Esophagus squamous epithelium (tissue), 5 donors: ENCODE data around the gene MID2. TPM values are rescaled to one million over a fixed set of nuclear protein-coding genes. Genes with fewer than 3 reads are reported as not detected.

Experiments used
- DNase-seq: peaks from one replicate; lab custom pipeline; 2025; lab: John Stamatoyannopoulos, UW
- H3K27ac ChIP-seq, 4 donors: fragments of 200-600 bp; sonication (generic); one replicate each; pipeline ENCODE4 v1.5.1; 2016 to 2019; ENCODE audit warnings: mild to moderate bottlenecking in 1 of 4
- H3K27me3 ChIP-seq, 4 donors: fragments of 200-600 bp; sonication (generic); 1 replicate in 3 of 4; 2 replicates in 1 of 4; pipeline versions ENCODE4 v1.5.1 to v1.6.0; 2017 to 2021; ENCODE audit warnings: antibody characterized with exemption in 1 of 4
- H3K36me3 ChIP-seq, 3 donors: fragments of 200-600 bp; sonication (generic); one replicate each; pipeline ENCODE4 v1.5.1; 2016 to 2019
- H3K4me1 ChIP-seq, 3 donors: fragments of 200-600 bp; sonication (generic); one replicate each; pipeline ENCODE4 v1.5.1; 2017 to 2019
- H3K4me3 ChIP-seq, 4 donors: fragments of 200-600 bp; sonication (generic); 1 replicate in 3 of 4; 2 replicates in 1 of 4; pipeline ENCODE4 v1.5.1; 2016 to 2019; ENCODE audit warnings: mild to moderate bottlenecking in 2 of 4, moderate library complexity in 1 of 4
- H3K9me3 ChIP-seq, 3 donors: fragments of 200-600 bp; sonication (generic); one replicate each; pipeline ENCODE4 v1.5.1; 2016 to 2019
- POLR2A ChIP-seq, 4 donors: fragments of 450-650 bp; IDR thresholded peaks; one replicate each; pipeline ENCODE4 v1.6.1; 2017; ENCODE audit warnings: antibody characterized with exemption in 4 of 4, mild to moderate bottlenecking in 4 of 4, moderate library complexity in 3 of 4
- WGBS, 2 donors: methylation state at CpG; one replicate each; pipeline ENCODE4 v1.1.5; 2018; 5-methylcytosine and 5-hydroxymethylcytosine counted together
- intact Hi-C: fragments of 100-400 bp; cut with DNase I; formaldehyde crosslinking; loops from one replicate; pipeline ENCODE4 v1.15.0; 2022
- total RNA-seq, 4 donors: library from RNA; depleted of rRNA; stranded (reverse); fragments of >200 nt; gene quantifications; one replicate each; pipeline ENCODE4 v1.1.0, GENCODE V29; 2016
- TF ChIP-seq, protein P1 (sequence below), 6 experiments: fragments of 450-650 bp in 4 of 6; fragments of 200-600 bp in 2 of 6; sonication (generic) in 2 of 6; IDR thresholded peaks; one replicate each; pipeline ENCODE4 v1.5.1; 2016 to 2019; ENCODE audit warnings: antibody characterized with exemption in 6 of 6, mild to moderate bottlenecking in 4 of 6, moderate library complexity in 4 of 6
- donor health status: DM: yes; HTN: yes; CAD: no.

Gene MID2
- total RNA-seq, 4 donors from 2014 or later: 14.4 to 24.4 (median 17.7) TPM

DNA sequence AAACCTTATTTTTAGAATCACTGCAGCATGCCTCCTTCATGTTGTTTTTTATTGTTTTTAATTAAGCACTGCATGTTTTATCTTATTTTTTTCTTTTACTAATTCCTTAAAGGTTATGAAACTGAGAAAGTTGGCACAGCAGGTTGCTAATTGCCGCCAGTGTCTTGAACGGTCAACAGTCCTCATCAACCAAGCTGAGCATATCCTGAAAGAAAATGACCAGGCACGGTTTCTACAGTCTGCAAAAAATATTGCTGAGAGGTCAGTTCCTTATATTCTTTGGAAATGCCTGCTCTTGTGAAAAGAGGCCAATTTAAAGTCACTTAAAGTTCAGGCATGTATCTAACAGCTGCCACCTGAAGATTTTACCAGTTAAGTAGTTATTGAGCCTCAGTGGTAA lies 79.7 kb downstream of the MID2 start:
- TF ChIP-seq, protein P1, sequence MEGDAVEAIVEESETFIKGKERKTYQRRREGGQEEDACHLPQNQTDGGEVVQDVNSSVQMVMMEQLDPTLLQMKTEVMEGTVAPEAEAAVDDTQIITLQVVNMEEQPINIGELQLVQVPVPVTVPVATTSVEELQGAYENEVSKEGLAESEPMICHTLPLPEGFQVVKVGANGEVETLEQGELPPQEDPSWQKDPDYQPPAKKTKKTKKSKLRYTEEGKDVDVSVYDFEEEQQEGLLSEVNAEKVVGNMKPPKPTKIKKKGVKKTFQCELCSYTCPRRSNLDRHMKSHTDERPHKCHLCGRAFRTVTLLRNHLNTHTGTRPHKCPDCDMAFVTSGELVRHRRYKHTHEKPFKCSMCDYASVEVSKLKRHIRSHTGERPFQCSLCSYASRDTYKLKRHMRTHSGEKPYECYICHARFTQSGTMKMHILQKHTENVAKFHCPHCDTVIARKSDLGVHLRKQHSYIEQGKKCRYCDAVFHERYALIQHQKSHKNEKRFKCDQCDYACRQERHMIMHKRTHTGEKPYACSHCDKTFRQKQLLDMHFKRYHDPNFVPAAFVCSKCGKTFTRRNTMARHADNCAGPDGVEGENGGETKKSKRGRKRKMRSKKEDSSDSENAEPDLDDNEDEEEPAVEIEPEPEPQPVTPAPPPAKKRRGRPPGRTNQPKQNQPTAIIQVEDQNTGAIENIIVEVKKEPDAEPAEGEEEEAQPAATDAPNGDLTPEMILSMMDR (IDR thresholded peaks at IDR 0.05): no peak
- no peak for TF ChIP-seq POLR2A (IDR thresholded peaks at IDR 0.05)
- Histone ChIP-seq H3K27ac (no peak overlapping the region), H3K4me3 (no peak overlapping the region), H3K36me3 (peaks cover 0 to 32% (median 0%) of the 10 kb centered on the region in 3 donors), H3K4me1 (no peaks in the 10 kb centered on the region), H3K27me3 (no peaks in the 10 kb centered on the region), H3K9me3 (no peaks in the 10 kb centered on the region)
- 78 to 93% methylated on average over 3 of the region's 3 CpGs for WGBS, 2 donors
- intact Hi-C loops: no loop called here
- no peak for DNase-seq

DNA sequence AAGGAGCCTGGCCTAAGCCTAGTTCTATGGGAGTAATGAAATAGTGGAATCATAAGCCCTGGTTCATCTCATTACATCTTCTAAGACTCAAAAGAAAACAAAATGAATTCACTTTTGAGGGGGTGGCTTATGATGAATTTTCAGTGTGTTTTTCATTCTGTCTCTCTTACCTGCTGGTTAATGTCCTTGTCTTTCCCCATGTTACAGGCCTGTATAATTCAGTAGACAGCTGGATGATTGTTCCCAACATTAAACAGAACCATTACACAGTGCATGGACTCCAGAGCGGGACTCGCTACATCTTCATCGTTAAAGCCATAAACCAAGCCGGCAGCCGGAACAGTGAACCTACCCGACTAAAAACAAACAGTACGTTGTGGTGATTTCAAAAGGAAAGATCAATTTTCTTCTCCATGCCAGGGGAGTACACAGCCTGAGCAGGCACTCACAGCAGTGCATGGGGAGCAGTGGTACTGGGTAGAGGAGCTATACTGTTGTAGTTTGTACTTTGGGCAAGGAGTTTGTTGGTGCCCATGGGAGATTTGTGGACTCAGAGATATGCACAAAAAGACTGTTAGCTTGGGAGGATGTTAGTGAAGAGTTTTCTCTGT lies 98.6 kb downstream of the MID2 start:
- intact Hi-C loops: no loop called here
- H3K36me3 ChIP-seq: peaks cover 0 to 54% (median 0%) of the 10 kb centered on the region in 3 donors
- 77% methylated on average over 7 of the region's 7 CpGs; no CpG with 5 or more reads in 1 of the 2 donors for WGBS, 2 donors

GRCh38 chrX:107934262-107934661 lies 108.6 kb downstream of the MID2 start:
- 80 to 89% methylated on average over 1 of the region's 1 CpG for WGBS, 2 donors
- H3K27me3 ChIP-seq: no peaks in the 10 kb centered on the region
- intact Hi-C loops: no loop called here
- no peak for DNase-seq
- no peaks in the 10 kb centered on the region for H3K9me3 ChIP-seq
- peaks cover 0 to 14% (median 0%) of the 10 kb centered on the region in 3 donors for H3K4me1 ChIP-seq
- TF ChIP-seq, protein P1 (IDR thresholded peaks at IDR 0.05): no peak
- no peak for TF ChIP-seq POLR2A (IDR thresholded peaks at IDR 0.05)
- no peaks in the 10 kb centered on the region for H3K36me3 ChIP-seq
- no peak overlapping the region for H3K4me3 ChIP-seq
- no peak overlapping the region for H3K27ac ChIP-seq

More for the DNA sequence above, 98.6 kb downstream of the MID2 start:
- no peaks in the 10 kb centered on the region for H3K9me3 ChIP-seq
- no peaks in the 10 kb centered on the region for H3K27me3 ChIP-seq
- no peaks in the 10 kb centered on the region for H3K4me1 ChIP-seq
- TF ChIP-seq POLR2A (IDR thresholded peaks at IDR 0.05): no peak
- TF ChIP-seq, protein P1 (IDR thresholded peaks at IDR 0.05): no peak
- no peak for DNase-seq
- no peak overlapping the region for H3K4me3 ChIP-seq
- H3K27ac ChIP-seq: no peak overlapping the region

GRCh38 chrX:107935200-107935599 lies 109.5 kb downstream of the MID2 start:
- WGBS, 2 donors: 19 to 47% methylated on average over 4 to 7 of the region's 7 CpGs
- Histone ChIP-seq H3K9me3 (no peaks in the 10 kb centered on the region), H3K4me1 (peaks cover 0 to 14% (median 0%) of the 10 kb centered on the region in 3 donors), H3K27ac (no peak overlapping the region), H3K36me3 (no peaks in the 10 kb centered on the region), H3K27me3 (no peaks in the 10 kb centered on the region), H3K4me3 (peak overlapping the region in 3 of 4 donors; percentile 38 to 56 (median 43))
- intact Hi-C loops: no loop called here
- TF ChIP-seq, protein P1 (IDR thresholded peaks at IDR 0.05): no peak
- no peak for TF ChIP-seq POLR2A (IDR thresholded peaks at IDR 0.05)
- no peak for DNase-seq

- TF ChIP-seq, protein P1 (IDR thresholded peaks at IDR 0.05): no peak
- no peak for TF ChIP-seq POLR2A (IDR thresholded peaks at IDR 0.05)
- Histone ChIP-seq H3K4me3 (peak overlapping the region; percentile 27 to 56 (median 40)), H3K27ac (no peak overlapping the region), H3K9me3 (no peaks in the 10 kb centered on the region), H3K4me1 (peaks cover 0 to 14% (median 0%) of the 10 kb centered on the region in 3 donors), H3K36me3 (no peaks in the 10 kb centered on the region), H3K27me3 (no peaks in the 10 kb centered on the region)
- DNase-seq: no peak
- WGBS, 2 donors: 5 to 57% methylated on average over 17 to 29 of the region's 48 CpGs
- intact Hi-C loops: no loop called here
Measured at GRCh38 chrX:107935664-107936433, 110.2 kb downstream of the MID2 start.
